GM19324 (cell line): ENCODE results near the gene TNS3.
A peak's percentile ranks its signal among the peaks of the same experiment; 100 is the strongest.

Experiments
- ATAC-seq: cut with Tn5 transposase; IDR thresholded peaks from one replicate; pipeline ENCODE4 v1.9.1; 2021; ENCODE audit warnings: mild to moderate bottlenecking, moderate library complexity; ENCODE audit not compliant: unreplicated experiment, low FRiP score

TNS3 gene

GRCh38 chr7:47510192-47510591 is 71.7 kb downstream of the TNS3 start:
- ATAC-seq = no peak

- no peak for ATAC-seq
These were observed 72.3 kb downstream of the TNS3 start for GRCh38 chr7:47509571-47509970.

- no peak for ATAC-seq
These were observed 73.2 kb downstream of the TNS3 start for GRCh38 chr7:47508389-47509380.

- ATAC-seq = no peak
These were observed 74.4 kb downstream of the TNS3 start for GRCh38 chr7:47507522-47507921.

GRCh38 chr7:47506382-47507339 is 75.2 kb downstream of the TNS3 start:
- no peak for ATAC-seq

- ATAC-seq = no peak
These were observed 76.5 kb downstream of the TNS3 start for GRCh38 chr7:47505312-47506007.

- no peak for ATAC-seq
These were observed 77.2 kb downstream of the TNS3 start for GRCh38 chr7:47504551-47505311.

GRCh38 chr7:47503281-47503680 is 78.6 kb downstream of the TNS3 start:
- ATAC-seq = no peak

- ATAC-seq = no peak
These were observed 79.6 kb downstream of the TNS3 start for GRCh38 chr7:47502240-47502877.

- no peak for ATAC-seq
These were observed 80.5 kb downstream of the TNS3 start for GRCh38 chr7:47501406-47501805.

GRCh38 chr7:47500103-47500563 is 81.8 kb downstream of the TNS3 start:
- no peak for ATAC-seq

GRCh38 chr7:47498229-47499056 is 83.5 kb downstream of the TNS3 start:
- ATAC-seq = no peak

GRCh38 chr7:47497367-47498096 is 84.4 kb downstream of the TNS3 start:
- ATAC-seq = peak; percentile 85

GRCh38 chr7:47496666-47497065 is 85.2 kb downstream of the TNS3 start:
- ATAC-seq = no peak

GRCh38 chr7:47496056-47496665 is 85.8 kb downstream of the TNS3 start:
- ATAC-seq = no peak

GRCh38 chr7:47493976-47494911 is 87.7 kb downstream of the TNS3 start:
- no peak for ATAC-seq
